GM21825 (cell line): ENCODE results near the gene ZBTB7A.

Source experiments
- ATAC-seq: cut with Tn5 transposase; IDR thresholded peaks from one replicate; pipeline ENCODE4 v1.9.1; 2021; ENCODE audit warnings: mild to moderate bottlenecking, moderate library complexity; ENCODE audit not compliant: unreplicated experiment

Gene ZBTB7A

DNA sequence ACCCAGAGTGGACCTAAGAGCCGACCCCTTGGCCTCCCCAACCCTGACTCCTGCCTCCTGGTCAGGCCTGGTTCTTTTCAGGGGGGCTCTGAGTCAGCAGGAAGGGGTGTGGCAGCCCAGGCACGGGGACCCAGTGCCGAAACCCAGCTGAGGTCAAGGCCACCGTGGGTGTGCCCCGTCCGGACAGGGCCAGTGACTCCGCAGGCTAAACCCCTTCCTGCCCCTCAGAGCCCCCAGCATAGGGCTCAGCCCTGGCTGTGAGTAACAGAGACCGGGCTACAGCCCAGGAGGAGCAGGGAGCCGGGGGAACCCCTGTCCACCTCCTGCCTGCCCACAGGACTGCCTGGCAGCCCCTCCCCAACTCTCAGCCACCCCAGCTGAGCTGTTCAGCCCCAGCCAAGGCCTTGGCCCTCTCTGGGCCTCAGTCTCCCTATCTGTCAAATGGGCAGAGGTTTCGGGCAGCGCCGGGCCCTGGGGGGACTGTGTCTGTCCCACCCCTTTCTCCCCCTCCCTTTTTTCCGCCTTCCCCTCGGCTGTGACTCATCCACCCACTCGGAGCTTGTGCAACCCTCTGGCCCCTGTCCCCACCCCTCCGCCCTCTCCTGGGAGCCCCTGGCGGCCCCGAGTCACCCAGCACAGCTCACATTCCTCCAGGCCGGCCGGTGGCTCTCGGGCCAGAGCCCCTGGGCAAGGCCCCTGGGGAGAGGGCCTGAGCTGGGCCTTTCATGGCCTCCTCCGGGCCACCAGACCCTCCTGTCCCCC lies 8.6 kb downstream of the ZBTB7A start:
- no peak for ATAC-seq

DNA sequence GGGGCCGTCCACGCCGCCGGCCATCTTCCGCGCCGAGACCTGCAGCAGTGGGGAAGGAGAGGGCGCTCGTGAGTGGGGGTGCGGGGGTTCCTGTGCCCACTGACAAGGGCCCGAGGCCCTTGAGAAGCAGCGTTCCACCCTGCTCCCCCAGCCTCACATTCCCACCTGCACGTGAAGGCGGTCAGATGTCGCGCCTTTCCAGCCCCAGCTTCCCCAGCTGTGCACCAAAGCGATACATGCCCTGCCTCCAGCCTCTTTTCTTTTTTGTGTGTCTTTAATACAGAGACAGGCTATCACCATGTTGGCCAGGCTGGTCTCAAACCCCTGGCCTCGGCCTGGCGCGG lies 11.5 kb downstream of the ZBTB7A start:
- ATAC-seq = no peak

DNA sequence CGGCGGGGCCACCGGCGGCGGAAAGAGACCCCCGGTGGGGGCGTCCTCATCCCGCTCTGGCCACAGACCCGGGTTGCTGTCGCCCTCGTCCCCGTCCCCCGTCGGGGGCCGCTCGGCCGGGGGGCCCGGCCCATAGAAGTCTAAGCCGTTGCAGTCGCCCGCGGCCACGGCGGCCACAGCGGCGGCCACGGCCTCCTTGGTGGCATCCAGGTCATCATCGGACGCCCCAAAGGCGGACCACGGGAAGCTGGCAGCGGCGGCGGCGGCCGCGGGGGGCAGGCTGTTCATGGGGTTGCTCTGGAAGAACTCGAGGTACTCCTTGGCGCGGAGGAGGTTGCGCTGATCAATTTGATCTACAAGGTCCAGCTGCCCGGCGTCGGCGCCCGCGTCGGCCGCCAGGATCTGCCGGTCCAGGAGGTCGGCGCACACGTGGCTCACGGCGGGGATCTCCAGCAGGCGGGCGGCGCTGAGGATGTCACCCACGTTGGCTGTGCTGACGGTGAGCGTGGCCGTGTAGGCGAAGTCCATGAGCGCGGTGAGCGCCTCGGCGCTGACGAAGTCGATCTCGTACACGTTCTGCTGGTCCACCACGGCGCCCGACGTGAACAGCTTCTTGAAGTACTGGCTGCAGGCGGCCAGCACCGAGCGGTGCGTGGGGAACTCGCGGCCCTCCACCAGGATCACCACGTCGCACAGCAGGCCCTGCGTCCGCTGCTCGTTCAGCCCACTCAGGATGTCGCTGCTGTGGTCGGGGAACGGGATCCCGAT lies 12.1 kb downstream of the ZBTB7A start:
- no peak for ATAC-seq

DNA sequence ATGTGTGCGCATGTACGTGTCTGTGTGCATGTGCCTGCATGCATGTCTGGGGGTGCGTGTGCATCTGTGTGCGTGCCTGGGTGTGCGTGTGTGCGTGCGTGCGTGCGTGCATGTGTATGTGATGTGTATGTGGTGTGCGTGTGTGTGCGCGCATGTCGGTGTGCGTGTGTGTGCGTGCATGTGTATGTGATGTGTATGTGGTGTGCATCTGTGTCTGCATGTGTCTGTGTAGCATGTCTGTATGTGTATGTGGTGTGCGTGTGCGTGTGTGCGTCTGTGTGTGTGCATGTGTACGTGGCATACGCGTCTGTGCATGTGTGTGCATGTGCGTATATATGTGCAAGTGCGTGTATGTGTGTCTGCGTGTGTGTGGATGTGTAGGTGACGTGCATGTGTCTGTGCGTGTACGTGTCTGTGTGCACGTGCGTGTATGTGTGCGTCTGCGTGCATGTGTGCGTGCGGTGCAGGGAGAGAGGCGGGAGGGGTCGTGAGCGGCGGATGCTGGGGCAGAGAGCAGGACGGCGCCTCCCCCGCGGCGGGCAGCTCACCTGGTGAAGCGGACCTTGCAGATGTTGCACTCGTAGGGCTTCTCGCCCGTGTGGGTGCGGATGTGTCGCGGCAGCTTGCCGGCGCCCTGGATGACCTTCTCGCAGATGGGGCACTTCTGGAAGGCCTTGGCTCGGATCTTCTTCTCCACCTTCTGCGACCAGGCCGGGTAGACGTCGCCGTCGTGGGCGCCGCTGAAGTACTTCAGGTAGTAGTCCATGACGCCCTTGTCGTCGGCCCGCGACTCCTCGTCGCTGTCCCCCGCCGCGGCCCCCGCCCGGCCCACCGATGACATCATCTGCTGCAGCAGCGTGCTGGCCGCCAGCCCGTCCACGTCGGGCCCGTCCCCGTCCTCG lies 13.0 kb downstream of the ZBTB7A start:
- no peak for ATAC-seq

DNA sequence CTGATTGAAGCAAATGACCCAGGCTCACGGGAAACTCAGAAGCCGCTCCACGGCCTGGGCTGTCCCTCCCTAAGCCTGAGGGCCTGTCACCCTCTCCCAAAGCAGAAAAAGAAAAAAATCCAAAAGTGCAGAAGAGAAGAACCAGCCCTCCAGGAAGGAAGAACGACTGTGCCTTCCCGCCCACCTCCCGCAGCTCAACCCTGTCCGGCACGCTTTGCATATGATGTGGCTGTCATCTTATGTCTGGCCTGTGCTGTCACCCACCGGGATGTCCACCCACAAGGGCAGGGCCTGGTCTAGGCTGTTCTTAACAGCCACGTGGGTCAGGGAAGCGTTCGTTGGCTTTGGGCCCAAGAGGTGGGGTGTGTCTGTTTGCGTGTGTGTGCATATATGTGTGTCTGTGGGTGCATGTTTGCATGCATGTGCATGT lies 13.7 kb downstream of the ZBTB7A start:
- ATAC-seq = no peak

DNA sequence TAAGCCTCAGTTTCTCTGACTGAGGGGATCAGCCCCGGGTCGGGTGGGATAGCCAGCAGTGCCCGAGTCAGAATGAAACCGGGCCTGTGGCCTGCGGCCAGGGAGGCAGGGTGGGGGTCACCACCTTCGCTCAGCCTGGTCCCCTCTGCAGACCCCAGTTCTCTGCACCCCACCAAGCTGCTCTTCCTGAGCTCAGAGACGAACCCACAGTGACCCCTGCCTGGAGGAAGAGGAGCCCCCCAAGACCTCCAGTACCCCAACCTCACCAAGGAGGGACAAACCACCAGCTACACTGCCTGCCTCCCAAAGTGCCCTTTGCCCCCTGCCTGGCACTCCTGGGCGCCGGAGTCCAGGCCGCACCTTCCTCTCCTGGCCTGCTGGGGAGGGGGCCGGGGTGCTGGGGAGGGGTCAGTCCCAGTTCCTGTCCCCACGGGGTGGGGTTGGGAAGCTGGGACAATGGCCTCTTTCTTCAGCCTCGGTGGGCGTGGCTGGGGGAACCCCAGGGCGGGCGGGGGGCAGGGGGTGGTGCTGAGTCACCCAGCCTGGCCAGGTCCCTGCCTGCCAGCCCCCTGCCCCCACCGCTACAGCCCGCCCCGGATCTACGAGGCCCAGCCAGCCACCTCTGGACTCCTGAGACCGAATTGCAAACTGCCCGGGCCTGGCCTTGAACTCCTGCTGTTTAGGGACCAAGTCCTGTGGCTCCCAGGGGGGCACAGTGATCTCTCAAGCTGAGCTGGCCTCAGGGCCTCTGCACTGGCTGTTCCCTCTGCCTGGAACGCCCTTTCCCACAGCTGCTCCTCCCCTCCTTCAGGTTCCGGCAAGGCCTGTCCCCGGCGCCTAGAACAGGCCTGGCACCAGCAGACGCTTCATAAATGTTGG lies 14.3 kb downstream of the ZBTB7A start:
- ATAC-seq = no peak

DNA sequence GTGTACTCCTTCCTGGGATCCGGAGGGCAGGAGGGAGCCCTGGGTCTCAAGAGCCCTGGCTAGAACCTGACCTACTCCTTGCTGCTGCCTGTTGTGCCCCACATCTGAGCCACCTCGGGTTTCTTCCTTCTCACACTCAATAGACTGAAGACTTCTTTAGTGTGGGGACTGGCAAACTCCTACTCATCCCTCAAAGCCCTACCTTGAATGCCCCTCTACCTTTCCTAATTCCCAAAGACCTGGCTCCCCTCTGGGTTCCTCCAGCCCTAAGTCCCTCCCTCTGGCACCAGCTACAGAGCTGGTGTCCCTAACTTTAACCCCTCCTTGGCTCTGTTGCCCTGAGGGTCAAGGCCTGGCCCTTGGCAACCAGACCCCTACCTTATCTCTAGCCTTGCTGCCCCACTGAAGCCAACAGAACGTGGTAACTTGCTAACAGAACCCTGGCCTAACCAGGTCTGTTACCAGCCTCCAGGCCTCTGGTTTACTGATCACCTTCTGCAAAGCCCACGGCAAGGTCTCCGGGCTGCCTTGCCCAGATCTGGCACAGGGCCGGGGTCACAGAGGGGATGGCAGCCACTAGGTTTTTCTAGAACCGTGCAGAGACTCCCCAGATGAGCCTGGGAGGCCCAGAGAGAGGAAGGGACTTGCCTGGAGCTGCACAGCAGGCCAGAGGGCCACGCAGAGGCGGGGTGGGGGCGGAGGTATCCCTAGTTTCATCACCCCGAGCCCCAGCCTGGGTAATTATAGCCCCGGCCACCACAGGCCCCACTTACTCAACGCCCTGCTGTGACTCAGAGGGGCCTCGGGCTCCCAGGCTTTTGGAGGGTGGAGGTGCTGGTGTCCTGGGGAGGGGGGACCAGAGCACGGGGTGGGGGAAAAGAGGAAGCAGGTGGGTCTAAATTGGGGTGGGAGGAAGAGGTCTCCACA lies 15.3 kb downstream of the ZBTB7A start:
- ATAC-seq = no peak

DNA sequence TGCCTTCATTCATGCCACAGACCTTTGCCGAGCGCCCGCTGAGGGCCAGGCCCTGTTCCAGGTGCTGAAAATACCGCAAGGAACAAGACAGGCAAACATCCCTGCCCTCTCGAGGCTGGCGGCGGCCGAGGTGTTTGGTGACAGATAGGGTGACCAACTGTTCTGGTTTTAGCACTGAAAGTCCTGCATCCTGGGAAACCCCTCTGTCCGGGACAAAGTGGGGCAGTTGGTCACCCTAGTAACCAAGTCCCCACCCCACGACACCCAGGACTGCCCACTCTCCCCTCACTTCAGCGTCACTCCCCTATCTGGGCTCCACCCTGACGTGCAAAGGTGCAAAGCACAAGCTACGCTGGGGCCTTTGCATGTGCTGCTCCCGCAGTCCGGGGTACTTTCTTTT lies 17.3 kb downstream of the ZBTB7A start:
- no peak for ATAC-seq

DNA sequence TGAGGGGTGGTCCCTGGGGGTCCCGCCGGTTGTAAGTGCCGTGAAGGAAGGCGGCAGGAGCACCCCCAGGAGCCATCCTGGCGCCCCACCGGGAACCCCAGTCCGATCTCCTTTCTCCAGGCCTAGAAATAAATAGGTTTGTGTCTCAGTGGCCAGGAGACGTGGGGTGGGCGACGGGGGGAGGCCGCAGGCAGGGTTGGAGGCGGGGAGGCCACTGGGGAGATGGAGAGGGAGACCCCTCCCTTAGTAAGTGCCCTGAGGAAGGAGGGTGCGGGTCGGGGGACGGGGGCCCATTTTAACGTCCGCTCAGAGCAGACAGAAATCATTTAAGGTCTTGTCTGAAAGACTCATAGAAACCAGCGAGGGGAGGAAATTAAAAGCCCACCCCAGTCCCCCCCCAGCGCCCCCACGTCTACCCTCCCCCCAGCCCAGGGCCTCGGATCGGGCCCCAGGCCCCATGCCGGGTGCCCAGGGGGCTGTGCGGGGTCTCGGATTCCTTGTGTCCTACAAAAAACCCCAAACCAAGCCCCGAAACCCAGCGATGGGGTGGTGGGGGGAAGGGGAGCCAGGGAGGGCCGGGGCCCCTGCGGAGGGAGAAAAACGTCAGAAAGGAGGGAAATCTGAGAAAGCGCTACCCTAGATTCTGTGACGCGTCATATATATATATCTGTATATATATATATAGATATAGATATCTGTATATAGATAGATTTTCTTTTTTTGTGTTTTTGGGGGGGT lies 19.6 kb downstream of the ZBTB7A start:
- ATAC-seq = no peak

DNA sequence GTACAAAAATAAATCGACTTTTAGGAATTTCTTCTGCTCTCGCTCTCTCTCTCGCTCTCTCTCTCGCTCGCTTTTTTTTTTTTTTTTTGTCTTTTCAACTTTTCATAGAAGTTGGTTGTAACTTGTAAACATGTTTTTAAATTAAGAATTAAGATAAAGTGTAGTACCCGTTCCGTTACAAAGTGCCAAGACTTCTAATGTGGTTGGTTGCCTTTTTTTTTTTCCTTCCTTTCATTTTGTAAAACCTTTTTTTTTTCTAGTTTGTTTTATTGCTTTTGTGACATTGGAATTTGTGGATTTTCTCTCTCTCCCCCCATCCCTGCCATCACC lies 20.4 kb downstream of the ZBTB7A start:
- no peak for ATAC-seq

DNA sequence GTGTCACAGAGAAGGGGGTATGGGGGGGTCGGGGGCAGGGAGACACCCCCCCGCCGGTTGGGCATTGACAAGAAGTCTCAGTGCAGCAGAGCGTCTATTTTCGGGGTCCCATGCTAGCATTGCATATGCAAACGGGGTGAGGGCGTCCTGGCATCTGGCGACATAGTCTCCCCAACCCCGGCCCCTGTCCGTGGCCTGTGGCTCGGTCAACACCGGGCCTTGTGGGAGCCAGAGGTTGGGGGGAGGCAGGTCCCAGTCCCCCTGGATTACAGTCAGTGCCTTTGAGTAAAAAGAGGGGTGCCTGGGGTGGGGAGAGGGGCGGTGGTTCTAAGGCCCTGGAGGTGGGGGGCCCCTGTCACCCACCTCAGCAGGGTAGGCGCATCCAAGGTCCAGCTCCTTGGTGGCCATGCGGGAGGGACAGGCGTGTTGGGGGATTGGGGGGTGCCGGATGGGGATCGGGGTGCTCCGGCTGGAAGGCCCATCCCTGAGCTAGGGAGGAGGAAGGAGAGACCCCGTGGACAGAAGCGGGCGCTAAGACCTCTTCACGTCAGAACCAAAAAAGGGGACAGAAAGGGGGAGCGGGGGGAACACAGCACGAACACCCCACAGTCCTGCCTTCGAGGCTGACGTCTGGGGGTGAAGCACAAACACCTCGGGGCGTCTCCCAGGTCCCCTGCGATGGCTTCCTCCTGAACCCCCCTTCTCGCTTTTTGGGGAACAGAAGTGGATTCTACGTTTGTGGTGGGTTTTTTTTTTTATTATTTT lies 20.9 kb downstream of the ZBTB7A start:
- ATAC-seq = no peak

DNA sequence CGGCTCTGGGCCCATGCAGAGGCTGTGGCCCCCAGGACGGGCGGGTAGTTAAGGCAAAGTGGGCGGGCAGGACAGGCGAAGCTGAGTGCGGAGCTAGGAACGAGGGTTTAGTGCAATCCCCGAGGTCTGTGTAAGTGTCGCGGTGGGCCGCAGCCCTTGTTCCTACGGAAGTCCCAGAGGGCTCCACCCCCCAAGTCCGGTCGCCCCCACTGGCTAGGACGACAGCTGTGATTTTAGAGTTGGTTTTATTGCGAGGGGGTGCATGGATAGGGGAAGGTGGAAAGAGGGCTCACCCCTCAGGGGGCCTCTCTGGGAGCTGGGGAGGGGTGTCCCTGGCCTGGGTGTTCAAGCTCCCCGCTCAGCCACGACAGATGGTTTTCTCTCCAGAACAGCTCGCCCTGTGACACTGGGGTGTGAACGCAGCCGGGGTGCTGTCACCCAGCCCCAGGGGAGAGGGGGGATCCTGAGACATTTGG lies 21.7 kb downstream of the ZBTB7A start:
- ATAC-seq = no peak

DNA sequence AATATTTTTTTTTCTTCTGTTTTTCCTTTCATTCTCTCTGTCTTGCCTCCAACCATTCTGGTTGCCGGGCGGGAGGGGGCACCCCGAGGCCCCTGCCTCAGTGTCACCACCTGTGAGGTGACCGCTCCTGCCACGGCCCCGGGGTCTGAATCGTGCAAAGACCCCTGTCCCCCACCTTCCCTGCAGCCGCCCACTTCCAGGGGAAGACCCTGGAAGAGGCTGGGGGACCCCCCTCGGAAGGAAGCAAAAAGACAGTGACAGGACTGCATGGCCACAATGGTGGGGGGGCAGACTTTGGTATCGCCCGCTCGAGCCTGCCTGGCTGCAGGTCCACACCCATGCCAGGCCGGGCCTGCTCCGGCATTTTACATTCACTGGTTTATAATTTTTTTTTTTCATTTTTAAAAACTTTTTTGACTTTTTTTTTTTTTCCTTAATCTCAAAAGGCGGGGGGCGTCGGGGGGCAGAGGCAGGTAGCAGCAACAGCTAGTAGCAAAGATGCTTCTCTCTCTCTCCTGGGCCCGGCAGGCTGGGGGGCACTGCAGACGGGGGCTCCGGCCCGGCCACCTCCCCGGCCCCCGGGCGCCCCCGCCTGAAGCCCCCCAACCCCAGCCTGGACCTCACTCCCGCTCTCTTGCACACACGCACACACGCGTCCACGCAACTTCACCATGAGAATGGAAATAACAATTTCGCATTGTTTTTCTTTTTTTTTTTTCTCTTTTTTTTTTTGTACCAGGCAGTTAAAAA lies 22.6 kb downstream of the ZBTB7A start:
- no peak for ATAC-seq

DNA sequence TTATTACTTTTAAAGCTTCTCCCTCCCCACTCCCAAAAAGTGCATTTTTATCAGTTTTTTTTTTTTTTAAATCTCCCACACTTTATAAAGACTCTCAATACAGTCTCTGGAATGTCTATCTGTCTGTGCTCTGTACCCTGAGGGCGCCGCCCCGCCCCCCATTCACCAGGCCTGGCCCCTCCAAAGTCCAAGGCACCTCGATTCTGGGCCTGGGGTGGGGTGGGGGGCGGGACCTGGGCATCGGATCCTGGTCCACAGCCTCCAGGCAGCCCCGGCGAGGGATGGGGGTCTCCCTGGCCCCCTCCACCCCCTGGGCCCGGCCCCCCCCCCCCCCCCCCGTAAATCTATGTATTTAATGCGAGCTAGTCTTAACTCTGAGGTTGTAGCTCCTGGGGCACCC lies 23.3 kb downstream of the ZBTB7A start:
- ATAC-seq = no peak

DNA sequence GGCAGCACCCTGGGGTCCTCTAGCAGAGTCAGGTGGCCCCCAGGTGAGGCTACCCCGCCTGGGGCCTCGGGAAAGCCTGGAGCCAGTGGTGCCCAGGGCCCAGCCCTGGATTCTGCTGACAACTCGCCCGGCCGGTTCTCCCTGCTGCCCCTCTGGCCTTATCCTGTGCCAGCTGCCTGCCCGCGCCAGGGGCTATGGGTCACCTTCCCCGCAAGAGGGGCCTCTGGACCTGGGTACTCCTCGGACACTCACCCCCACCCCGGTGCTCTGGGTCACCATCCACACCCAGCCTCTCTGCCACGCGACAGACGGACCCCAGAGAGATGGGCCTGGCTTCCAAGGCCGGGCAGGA lies 24.0 kb downstream of the ZBTB7A start:
- ATAC-seq = no peak

DNA sequence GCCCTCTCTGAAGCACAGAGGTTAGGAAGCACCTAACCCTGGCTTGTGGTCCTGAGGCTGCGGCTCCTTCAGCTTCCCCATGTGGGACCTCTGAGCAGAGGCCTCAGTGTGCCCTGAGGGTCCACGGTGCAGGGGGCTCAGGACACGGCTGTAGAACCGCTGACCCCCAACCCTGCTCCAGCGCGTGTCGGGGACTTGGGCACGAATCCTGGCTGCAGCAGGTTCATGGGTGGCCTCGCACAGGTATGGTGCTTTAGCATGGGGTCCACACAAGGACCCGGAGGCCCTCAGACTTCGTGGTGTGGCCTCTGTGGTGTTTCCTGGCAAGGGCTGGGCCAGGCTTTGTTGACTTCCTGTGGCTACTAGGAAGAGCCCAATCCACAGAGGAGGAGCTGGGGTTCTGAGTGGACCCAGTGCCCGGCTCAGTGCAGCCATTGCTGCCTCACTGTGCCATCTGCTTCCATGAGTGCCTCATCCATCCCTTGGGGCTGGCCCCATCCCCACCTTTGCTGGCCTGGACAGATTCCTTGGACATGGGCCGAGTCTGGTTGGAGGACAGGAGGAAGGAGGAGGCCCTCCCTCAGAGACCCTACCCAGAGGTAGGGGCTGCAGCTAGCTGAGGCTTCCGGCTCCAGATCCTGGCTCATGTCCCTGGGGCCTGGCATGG lies 24.5 kb downstream of the ZBTB7A start:
- no peak for ATAC-seq
